IMR-90 (cell line): ENCODE data around the gene ASXL2. TPM values are rescaled to one million over a fixed set of nuclear protein-coding genes. Genes with fewer than 3 reads are reported as not detected.

Experiments used
- ATAC-seq: fragments of 200-7000 bp; cut with Tn5 transposase; 2 replicates; pipeline ENCODE4 v1.9.1; 2020; ENCODE audit warnings: low read depth, mild to moderate bottlenecking, moderate library complexity
- BruUV-seq: library from RNA; stranded (reverse); fragments of 400-500 nt; replicated peaks from 2 replicates; lab custom pipeline; 2021; lab: Mats Ljungman, UMichigan
- CTCF ChIA-PET: fragments of 300-600 bp; formaldehyde crosslinking; extraction: SDS; loops from one replicate; lab custom pipeline; 2021; ENCODE audit warnings: antibody characterized with exemption; lab: Yijun Ruan, JAX
- POLR2A ChIA-PET: fragments of 300-600 bp; sonication (Branson Sonifier 250); formaldehyde crosslinking; loops from one replicate; lab custom pipeline; 2022; ENCODE audit warnings: antibody characterized with exemption; ENCODE audit not compliant: unreplicated experiment; lab: Charles Lee
- DNase-seq: peaks from one replicate; pipeline ENCODE4 v3.0.0; 2013
- H2AFZ ChIP-seq: replicated peaks from 2 replicates; pipeline ENCODE3; 2013; ENCODE audit warnings: low read length, mild to moderate bottlenecking; ENCODE audit not compliant: poor library complexity
- H2AK5ac ChIP-seq: 2 replicates; pipeline ENCODE4 v1.6.1; 2013; ENCODE audit warnings: low read depth, low read length, inconsistent platforms
- H2AK9ac ChIP-seq: replicated peaks from 2 replicates; pipeline ENCODE3; 2013; ENCODE audit warnings: mild to moderate bottlenecking, low read depth, low read length, moderate library complexity; ENCODE audit not compliant: poor library complexity
- H2BK120ac ChIP-seq: 2 replicates; pipeline ENCODE4 v1.6.1; 2013; ENCODE audit warnings: low read depth, low read length, inconsistent platforms
- H2BK15ac ChIP-seq: 3 replicates; pipeline ENCODE4 v1.6.1; 2013; ENCODE audit warnings: low read depth, low read length, inconsistent platforms
- H2BK20ac ChIP-seq: 2 replicates; pipeline ENCODE4 v1.6.1; 2013; ENCODE audit warnings: low read depth, mild to moderate bottlenecking, inconsistent platforms, low read length, moderate library complexity
- H2BK5ac ChIP-seq: 2 replicates; pipeline ENCODE4 v1.6.1; 2013; ENCODE audit warnings: mild to moderate bottlenecking, low read depth, low read length, inconsistent platforms; ENCODE audit not compliant: poor library complexity, severe bottlenecking
- H3K14ac ChIP-seq: replicated peaks from 2 replicates; pipeline ENCODE4 v1.6.1; 2013; ENCODE audit warnings: low read depth, low read length, inconsistent platforms
- H3K18ac ChIP-seq: 2 replicates; pipeline ENCODE4 v1.6.1; 2013; ENCODE audit warnings: low read depth, low read length, control low read depth
- H3K23ac ChIP-seq: 2 replicates; pipeline ENCODE4 v1.6.1; 2013; ENCODE audit warnings: low read depth, low read length, inconsistent platforms
- H3K27ac ChIP-seq: 2 replicates; pipeline ENCODE4 v1.5.1; 2013; ENCODE audit warnings: mild to moderate bottlenecking, control low read depth, low read length; ENCODE audit not compliant: insufficient read depth
- H3K27me3 ChIP-seq: 2 replicates; pipeline ENCODE4 v1.6.1; 2013; ENCODE audit warnings: low read length; ENCODE audit not compliant: control insufficient read depth, insufficient read depth
- H3K36me3 ChIP-seq: 2 replicates; pipeline ENCODE4 v1.6.1; 2013; ENCODE audit warnings: low read length, mixed read lengths; ENCODE audit not compliant: control insufficient read depth, insufficient read depth
- H3K4ac ChIP-seq: 2 replicates; pipeline ENCODE4 v1.6.1; 2013; ENCODE audit warnings: low read depth, low read length, inconsistent platforms
- H3K4me1 ChIP-seq: 2 replicates; pipeline ENCODE4 v1.6.1; 2013; ENCODE audit warnings: low read length, mixed read lengths; ENCODE audit not compliant: control insufficient read depth, insufficient read depth
- H3K4me2 ChIP-seq: 2 replicates; pipeline ENCODE4 v1.6.1; 2013; ENCODE audit warnings: low read depth, mild to moderate bottlenecking, control low read depth, low read length, moderate library complexity
- H3K4me3 ChIP-seq: 2 replicates; pipeline ENCODE4 v1.5.1; 2013; ENCODE audit warnings: low read depth, mild to moderate bottlenecking, control low read depth, low read length, moderate library complexity; ENCODE audit not compliant: insufficient read depth
- H3K56ac ChIP-seq: 2 replicates; pipeline ENCODE4 v1.6.1; 2013; ENCODE audit warnings: low read length, inconsistent platforms; ENCODE audit not compliant: insufficient read depth; ENCODE audit errors: extremely low read depth
- H3K79me1 ChIP-seq, 2 experiments: 2 replicates each; pipeline ENCODE4 v1.6.1; 2013; ENCODE audit warnings: low read length in 2 of 2, inconsistent platforms in 1 of 2, low read depth in 1 of 2
- H3K9ac ChIP-seq: 2 replicates; pipeline ENCODE4 v1.6.1; 2013; ENCODE audit warnings: low read depth, low read length, control low read depth
- H3K9me1 ChIP-seq: 2 replicates; pipeline ENCODE4 v1.6.1; 2013; ENCODE audit warnings: low read length, inconsistent platforms; ENCODE audit not compliant: insufficient read depth
- H3K9me3 ChIP-seq: 2 replicates; pipeline ENCODE4 v1.6.1; 2013; ENCODE audit warnings: low read length; ENCODE audit not compliant: control insufficient read depth, insufficient read depth
- H4K20me1 ChIP-seq: 2 replicates; pipeline ENCODE4 v1.6.1; 2013; ENCODE audit warnings: low read length, inconsistent platforms; ENCODE audit not compliant: insufficient read depth
- H4K5ac ChIP-seq: 2 replicates; pipeline ENCODE4 v1.6.1; 2013; ENCODE audit warnings: mild to moderate bottlenecking, low read depth, low read length, control low read depth
- H4K8ac ChIP-seq, 2 experiments: 2 replicates each; pipeline ENCODE4 v1.6.1; 2013; ENCODE audit warnings: low read depth in 2 of 2, low read length in 2 of 2, control low read depth in 1 of 2, inconsistent platforms in 1 of 2
- H4K91ac ChIP-seq: 2 replicates; pipeline ENCODE4 v1.6.1; 2013; ENCODE audit warnings: low read depth, low read length, inconsistent platforms; ENCODE audit not compliant: insufficient read depth
- BHLHE40 ChIP-seq: fragments of 150-350 bp; IDR thresholded peaks from 2 replicates; pipeline ENCODE4 v1.6.1; 2016; ENCODE audit warnings: mild to moderate bottlenecking, low read depth, low read length
- ELK1 ChIP-seq: fragments of 150-350 bp; IDR thresholded peaks from 2 replicates; pipeline ENCODE4 v1.6.1; 2016; ENCODE audit warnings: low read depth, mild to moderate bottlenecking, low read length, moderate library complexity, borderline replicate concordance
- MAZ ChIP-seq: IDR thresholded peaks from 2 replicates; pipeline ENCODE4 v1.6.1; 2012; ENCODE audit warnings: low read depth, mild to moderate bottlenecking, low read length, improper control_type of control experiment, moderate library complexity, borderline replicate concordance
- MXI1 ChIP-seq: IDR thresholded peaks from 2 replicates; pipeline ENCODE4 v1.6.1; 2012; ENCODE audit warnings: low read depth, mild to moderate bottlenecking, low read length, moderate library complexity, borderline replicate concordance
- RAD21 ChIP-seq: IDR thresholded peaks from 2 replicates; pipeline ENCODE4 v1.6.1; 2012; ENCODE audit warnings: low read length, improper control_type of control experiment
- RFX5 ChIP-seq: IDR thresholded peaks from 2 replicates; pipeline ENCODE4 v1.8.0; 2012; ENCODE audit warnings: low read depth, mild to moderate bottlenecking, low read length, moderate library complexity
- SMC3 ChIP-seq: fragments of 150-350 bp; IDR thresholded peaks from 2 replicates; pipeline ENCODE4 v1.6.1; 2016; ENCODE audit warnings: low read depth, mild to moderate bottlenecking, antibody characterized with exemption, low read length, moderate library complexity
- USF2 ChIP-seq: fragments of 150-350 bp; IDR thresholded peaks from 2 replicates; pipeline ENCODE4 v1.6.1; 2017; ENCODE audit warnings: mild to moderate bottlenecking, antibody characterized with exemption, low read length, low read depth
- WGBS, 2 experiments: methylation state at CpG; one replicate each; pipeline versions ENCODE4 v1.1.5 to v1.1.7; 2013; ENCODE audit warnings: missing lambda C conversion rate in 2 of 2; ENCODE audit not compliant: insufficient read length in 1 of 2; ENCODE audit errors: extremely low coverage in 2 of 2; 5-methylcytosine and 5-hydroxymethylcytosine counted together
- dilution Hi-C: fragments of 300-500 bp; cut with HindIII; formaldehyde crosslinking; loops from one replicate; pipeline ENCODE4 v1.14.3; 2018; ENCODE audit warnings: low sequenced_read_pairs; ENCODE audit not compliant: unreplicated experiment
- in situ Hi-C: fragments of 300-500 bp; cut with MboI; formaldehyde crosslinking; loops from 3 replicates; pipeline ENCODE4 v1.14.3; 2019; ENCODE audit warnings: low sequenced_read_pairs, inconsistent platforms, mixed read lengths
- intact Hi-C: fragments of 100-400 bp; cut with micrococcal nuclease; formaldehyde crosslinking; loops from 2 replicates; pipeline ENCODE4 v1.10.0; 2022
- polyA plus RNA-seq, 3 experiments: library from polyadenylated mRNA; depleted of rRNA; stranded (reverse); fragments of >200 nt; gene quantifications; 2 replicates each; pipeline ENCODE4 v1.2.3, GENCODE V29; 2012; ENCODE audit warnings: low replicate concordance in 1 of 3
- total RNA-seq: library from RNA; depleted of rRNA; stranded (reverse); fragments of >200 nt; gene quantifications from 2 replicates; pipeline ENCODE4 v1.2.3, GENCODE V29; 2012

ASXL2 gene
- total and polyA plus RNA-seq, 2 of the 4 experiments (the other 2 are of a cell fraction): 5.3 to 8.1 TPM

- Histone ChIP-seq H3K9me3 (no peaks in the 10 kb centered on the region), H2AFZ (no peak overlapping the region), H3K79me1 (peaks cover 0 to 4% of the 10 kb centered on the region in 2 experiments; a peak in 1 of 4 replicates), H3K23ac (no peak overlapping the region), H3K36me3 (peaks cover 6% of the 10 kb centered on the region), H4K5ac (no peak overlapping the region), H2AK5ac (no peak overlapping the region), H2BK120ac (no peak overlapping the region), H3K4me1 (no peaks in the 10 kb centered on the region), H2BK20ac (no peak overlapping the region), H3K18ac (no peak overlapping the region), H3K14ac (no peak overlapping the region), H4K91ac (no peak overlapping the region), H2AK9ac (no peak overlapping the region), H3K4me2 (no peak overlapping the region), H4K8ac (no peak overlapping the region), H2BK15ac (no peak overlapping the region), H3K4me3 (no peak overlapping the region), H3K56ac (no peak overlapping the region), H4K20me1 (peaks cover 3% of the 10 kb centered on the region; the same call in 1 of the 2 replicates), H3K27me3 (no peaks in the 10 kb centered on the region), H3K9ac (no peak overlapping the region), H3K9me1 (no peaks in the 10 kb centered on the region), H3K4ac (no peak overlapping the region), H2BK5ac (no peak overlapping the region), H3K27ac (no peak overlapping the region)
- intact Hi-C loops: no loop called here
- dilution Hi-C loops: no loop called here
- POLR2A ChIA-PET: no interaction called here
- DNase-seq (no peak), ATAC-seq (no peak)
- no peak for TF ChIP-seq USF2
- no peak for TF ChIP-seq BHLHE40
- TF ChIP-seq MAZ: no peak
- TF ChIP-seq SMC3: no peak
- no peak for TF ChIP-seq RFX5
- TF ChIP-seq ELK1: no peak
- no peak for TF ChIP-seq RAD21
- TF ChIP-seq MXI1: no peak
- no TSS peak for BruUV-seq
- CTCF ChIA-PET: no interaction called here
- in situ Hi-C loops: no loop called here
- 100% methylated on average over 3 of the region's 5 CpGs; no CpG with 5 or more reads in 1 of the 2 experiments for WGBS, 2 experiments
Observed at GRCh38 chr2:25777077-25777476, 101.2 kb downstream of the ASXL2 start.
